ENCODE data around the gene PNCK. TPM values are rescaled to one million over a fixed set of nuclear protein-coding genes. Genes with fewer than 3 reads are reported as not detected.

The PNCK gene
- total RNA-seq, 1 donor from 2014 or later: 1.6 TPM

- DNase-seq (ENCODE audit: low spot score) (no peak), ATAC-seq (no peak)
- intact Hi-C loops (cut with DNase I): loop anchor here (5.0 kb wide), 1 partner anchor 133 kb away; no protein-coding TSS in a partner anchor
Observed at GRCh38 chrX:153669901-153670731, 3.5 kb downstream of the PNCK start.

GRCh38 chrX:153669174-153669890, 4.3 kb downstream of the PNCK start:
- DNase-seq (ENCODE audit: low spot score) (no peak), ATAC-seq (peak; percentile 4)
- intact Hi-C loops (cut with DNase I): loop anchor here (5.0 kb wide), 1 partner anchor 132 kb away; no protein-coding TSS in a partner anchor

- ATAC-seq: peak; percentile 5
- intact Hi-C loops (cut with DNase I): loop anchor here (5.0 kb wide), 1 partner anchor 131 kb away; no protein-coding TSS in a partner anchor
- no peak for DNase-seq (ENCODE audit: low spot score)
Observed at GRCh38 chrX:153668423-153669173, 5.0 kb downstream of the PNCK start.

- DNase-seq (ENCODE audit: low spot score): peak; percentile 90
- ATAC-seq: peak; percentile 83
- intact Hi-C loops (cut with DNase I): loop anchor here (5.0 kb wide), 1 partner anchor 131 kb away; no protein-coding TSS in a partner anchor
Observed at GRCh38 chrX:153667956-153668396, 5.6 kb downstream of the PNCK start.

- intact Hi-C loops (cut with DNase I): loop anchor here (5.0 kb wide), 1 partner anchor 130 kb away; no protein-coding TSS in a partner anchor
- DNase-seq (ENCODE audit: low spot score) (no peak), ATAC-seq (no peak)
Observed at GRCh38 chrX:153667281-153667955, 6.2 kb downstream of the PNCK start.

- DNase-seq (ENCODE audit: low spot score) (no peak), ATAC-seq (no peak)
- intact Hi-C loops (cut with DNase I): loop anchor here (5.0 kb wide), 1 partner anchor 129 kb away; no protein-coding TSS in a partner anchor
Observed at GRCh38 chrX:153665726-153666306, 7.8 kb downstream of the PNCK start.

- intact Hi-C loops (cut with DNase I): no loop called here
- DNase-seq (ENCODE audit: low spot score) (no peak), ATAC-seq (no peak)
Observed at GRCh38 chrX:153662266-153662665, 11.3 kb downstream of the PNCK start.

- ATAC-seq (no peak), DNase-seq (ENCODE audit: low spot score) (no peak)
- intact Hi-C loops (cut with DNase I): no loop called here
Observed at GRCh38 chrX:153659268-153659667, 14.3 kb downstream of the PNCK start.

- no peak for ATAC-seq
- intact Hi-C loops (cut with DNase I): no loop called here
- DNase-seq (ENCODE audit: low spot score): no peak
Observed at GRCh38 chrX:153657161-153657560, 16.5 kb downstream of the PNCK start.

- ATAC-seq: no peak
- intact Hi-C loops (cut with DNase I): no loop called here
- DNase-seq (ENCODE audit: low spot score): no peak
Observed at GRCh38 chrX:153653556-153653955, 20.1 kb downstream of the PNCK start.

GRCh38 chrX:153651540-153652079, 22.0 kb downstream of the PNCK start:
- ATAC-seq (no peak), DNase-seq (ENCODE audit: low spot score) (peak; percentile 49)
- intact Hi-C loops (cut with DNase I): no loop called here

- no peak for DNase-seq (ENCODE audit: low spot score)
- no peak for ATAC-seq
- intact Hi-C loops (cut with DNase I): no loop called here
Observed at GRCh38 chrX:153650959-153651358, 22.7 kb downstream of the PNCK start.

GRCh38 chrX:153649915-153650782, 23.5 kb downstream of the PNCK start:
- no peak for ATAC-seq
- intact Hi-C loops (cut with DNase I): no loop called here
- DNase-seq (ENCODE audit: low spot score): peak; percentile 53

GRCh38 chrX:153649178-153649914, 24.3 kb downstream of the PNCK start:
- ATAC-seq: no peak
- intact Hi-C loops (cut with DNase I): no loop called here
- peak; percentile 53 for DNase-seq (ENCODE audit: low spot score)

GRCh38 chrX:153648358-153649177, 25.0 kb downstream of the PNCK start:
- intact Hi-C loops (cut with DNase I): no loop called here
- DNase-seq (ENCODE audit: low spot score) (peak; percentile 34), ATAC-seq (no peak)
